Posterior cingulate gyrus (tissue), 11 donors: ENCODE results near the gene PTCD2.

Experiments used
- DNase-seq, 10 donors: peaks; one replicate each; pipeline versions ENCODE4 v3.0.0 to v3.0.0-alpha.2; 2020 to 2021; ENCODE audit warnings: mixed read lengths in 3 of 10
- intact Hi-C: fragments of 100-400 bp; cut with DNase I; formaldehyde crosslinking; loops from one replicate; pipeline ENCODE4 v1.15.1; 2023

Gene PTCD2

GRCh38 chr5:72408127-72408526 is 88.0 kb downstream of the PTCD2 start:
- DNase-seq, result no peak
- intact Hi-C loops, result no loop called here

GRCh38 chr5:72408603-72409002 is 88.4 kb downstream of the PTCD2 start:
- intact Hi-C loops, result no loop called here

GRCh38 chr5:72410688-72411295 is 90.6 kb downstream of the PTCD2 start:
- intact Hi-C loops, result no loop called here
- DNase-seq, result no peak

More at GRCh38 chr5:72408603-72409002, 88.4 kb downstream of the PTCD2 start:
- DNase-seq, result no peak

GRCh38 chr5:72412283-72413055 is 92.3 kb downstream of the PTCD2 start:
- DNase-seq, result no peak

GRCh38 chr5:72415616-72416325 is 95.6 kb downstream of the PTCD2 start:
- intact Hi-C loops, result no loop called here
- DNase-seq, result no peak

More at GRCh38 chr5:72412283-72413055, 92.3 kb downstream of the PTCD2 start:
- intact Hi-C loops, result no loop called here

GRCh38 chr5:72417333-72418062 is 97.3 kb downstream of the PTCD2 start:
- DNase-seq, result peak in 1 of 10 donors; percentile 66
- intact Hi-C loops, result no loop called here
